ENCODE data around the gene DDX47.

- TF ChIP-seq CTCF (IDR thresholded peaks at IDR 0.05) (no peak), ZFX (IDR thresholded peaks at IDR 0.05; ENCODE audit: borderline replicate concordance) (no peak)
Measured at GRCh38 chr12:12803186-12803585, 10.0 kb upstream of the DDX47 start.

Measured in 22Rv1 (cell line).